Panc1 (cell line): ENCODE data around the gene TBC1D21.

ENCODE experiments used
- CTCF ChIP-seq: fragments of 450-650 bp; IDR thresholded peaks from 2 replicates; pipeline ENCODE4 v1.5.1; 2017; ENCODE audit warnings: mild to moderate bottlenecking
- POLR2AphosphoS5 ChIP-seq: IDR thresholded peaks from 2 replicates; pipeline ENCODE4 v1.6.1; 2012; ENCODE audit warnings: mild to moderate bottlenecking, low read depth, low read length, moderate library complexity

- TF ChIP-seq CTCF, result no peak
- no peak for TF ChIP-seq POLR2AphosphoS5
Measured at GRCh38 chr15:73930371-73930770, 57.0 kb downstream of the TBC1D21 start.
